Endothelial cell of umbilical vein (primary cell): ENCODE measurements around the gene AADACL4. TPM values are rescaled to one million over a fixed set of nuclear protein-coding genes. Genes with fewer than 3 reads are reported as not detected.

Experiments used
- BruUV-seq: library from RNA; stranded (reverse); fragments of 400-500 nt; replicated peaks from 2 replicates; lab custom pipeline; 2021; lab: Mats Ljungman, UMichigan
- CTCF ChIA-PET: fragments of 300-600, 350-600 bp; sonication (Branson Sonifier 250); formaldehyde crosslinking; loops from one replicate; lab custom pipeline; 2021; ENCODE audit warnings: antibody characterized with exemption, inconsistent platforms; lab: Charles Lee
- POLR2A ChIA-PET: fragments of 300-600, 350-600 bp; sonication (Branson Sonifier 250); formaldehyde crosslinking; loops from one replicate; lab custom pipeline; 2021; ENCODE audit warnings: antibody characterized with exemption, inconsistent platforms; lab: Charles Lee
- DNase-seq: peaks from one replicate; pipeline ENCODE4 v3.0.0-alpha.2; 2011; ENCODE audit warnings: low read depth, low spot score
- FAIRE-seq: peaks from 2 replicates; lab custom pipeline; 2011; peaks lifted over from hg19 to GRCh38; lab: Jason Lieb, UNC
- H2AFZ ChIP-seq: 2 replicates; pipeline ENCODE4 v1.6.0; 2012; ENCODE audit warnings: low read depth, low read length, control low read depth, inconsistent platforms
- H3K27ac ChIP-seq: 2 replicates; pipeline ENCODE4 v1.5.1; 2011; ENCODE audit warnings: low read depth, mild to moderate bottlenecking, control low read depth, low read length, moderate library complexity; ENCODE audit not compliant: insufficient read depth
- H3K27me3 ChIP-seq, 2 experiments: 2 replicates each; pipeline versions ENCODE4 v1.6.0 to v1.6.1; 2011; ENCODE audit warnings: low read length in 2 of 2, mixed read lengths in 1 of 2; ENCODE audit not compliant: control insufficient read depth in 2 of 2, insufficient read depth in 2 of 2
- H3K36me3 ChIP-seq, 2 experiments: 2 replicates in 1 of 2; 3 replicates in 1 of 2; pipeline ENCODE4 v1.5.1; 2011; ENCODE audit warnings: low read length in 2 of 2, mild to moderate bottlenecking in 1 of 2, moderate library complexity in 1 of 2; ENCODE audit not compliant: control insufficient read depth in 2 of 2, insufficient read depth in 2 of 2; ENCODE audit errors: extremely low read depth in 1 of 2
- H3K4me1 ChIP-seq: 3 replicates; pipeline ENCODE4 v1.5.1; 2011; ENCODE audit warnings: mild to moderate bottlenecking, low read length; ENCODE audit not compliant: control insufficient read depth, insufficient read depth; ENCODE audit errors: extremely low read depth
- H3K4me2 ChIP-seq: 2 replicates; pipeline ENCODE4 v1.6.1; 2011; ENCODE audit warnings: low read length, control low read depth, mixed read lengths; ENCODE audit not compliant: insufficient read depth
- H3K4me3 ChIP-seq, 3 experiments: fragments of 200-600 bp in 1 of 3; sonication (generic), shearing (Covaris generic) in 1 of 3; replicated peaks in 1 of 3; 2 replicates each; pipeline ENCODE4 v1.5.1; 2011 to 2016; ENCODE audit warnings: control low read depth in 3 of 3, low read length in 3 of 3, mild to moderate bottlenecking in 2 of 3, inconsistent platforms in 1 of 3, low read depth in 1 of 3, moderate library complexity in 1 of 3; ENCODE audit not compliant: insufficient read depth in 1 of 3
- H3K79me2 ChIP-seq: 2 replicates; pipeline ENCODE4 v1.6.0; 2012; ENCODE audit warnings: low read length, inconsistent platforms; ENCODE audit not compliant: control insufficient read depth, insufficient read depth
- H3K9ac ChIP-seq: replicated peaks from 2 replicates; pipeline ENCODE3; 2011; ENCODE audit warnings: low read length, control low read depth; ENCODE audit not compliant: insufficient read depth; ENCODE audit errors: extremely low read depth
- H3K9me1 ChIP-seq: replicated peaks from 3 replicates; pipeline ENCODE4 v1.6.0; 2011; ENCODE audit warnings: mild to moderate bottlenecking, low read length; ENCODE audit not compliant: control insufficient read depth, insufficient read depth; ENCODE audit errors: extremely low read depth
- H3K9me3 ChIP-seq: replicated peaks from 2 replicates; pipeline ENCODE4 v1.5.1; 2012; ENCODE audit warnings: low read length, inconsistent platforms; ENCODE audit not compliant: control insufficient read depth, insufficient read depth
- H4K20me1 ChIP-seq: replicated peaks from 2 replicates; pipeline ENCODE3; 2011; ENCODE audit warnings: mild to moderate bottlenecking, low read length; ENCODE audit not compliant: control insufficient read depth, insufficient read depth; ENCODE audit errors: extremely low read depth
- CTCF ChIP-seq, 2 donors: IDR thresholded peaks; 1 replicate in 1 of 2; 2 replicates in 1 of 2; pipeline ENCODE4 v1.5.1; 2011; ENCODE audit warnings: low read length in 2 of 2, mild to moderate bottlenecking in 2 of 2, moderate library complexity in 2 of 2, control low read depth in 1 of 2, inconsistent platforms in 1 of 2, low read depth in 1 of 2; ENCODE audit not compliant: insufficient read depth in 1 of 2; ENCODE audit errors: extremely low read depth in 1 of 2
- EZH2 ChIP-seq: IDR thresholded peaks from 2 replicates; pipeline ENCODE4 v1.6.1; 2012; ENCODE audit warnings: borderline replicate concordance, low read depth, mild to moderate bottlenecking, moderate library complexity, low read length, inconsistent platforms; ENCODE audit not compliant: severe bottlenecking
- FOS ChIP-seq: IDR thresholded peaks from 2 replicates; pipeline ENCODE4 v1.6.1; 2011; ENCODE audit warnings: mild to moderate bottlenecking, low read length, moderate library complexity, borderline replicate concordance; ENCODE audit not compliant: insufficient read depth
- GATA2 ChIP-seq: IDR thresholded peaks from 2 replicates; pipeline ENCODE4 v1.7.0; 2011; ENCODE audit warnings: low read depth, mild to moderate bottlenecking, moderate library complexity, mixed read lengths, low read length; ENCODE audit not compliant: insufficient read length, insufficient read depth
- JUN ChIP-seq: IDR thresholded peaks from 2 replicates; pipeline ENCODE4 v1.6.1; 2011; ENCODE audit warnings: borderline replicate concordance, low read depth; ENCODE audit not compliant: insufficient read length, insufficient read depth
- MAX ChIP-seq: IDR thresholded peaks from 2 replicates; pipeline ENCODE4 v1.6.1; 2011; ENCODE audit not compliant: insufficient read depth, insufficient read length
- MYC ChIP-seq: IDR thresholded peaks from one replicate; pipeline ENCODE4 v1.6.1; 2011; ENCODE audit warnings: mild to moderate bottlenecking, low read depth, low read length
- POLR2A ChIP-seq: IDR thresholded peaks from 2 replicates; pipeline ENCODE4 v1.6.1; 2012; ENCODE audit warnings: low read depth, mild to moderate bottlenecking, control low read depth, low read length
- POLR2AphosphoS5 ChIP-seq: IDR thresholded peaks from 2 replicates; pipeline ENCODE4 v1.6.1; 2012; ENCODE audit warnings: low read depth, mild to moderate bottlenecking, control low read depth, low read length, moderate library complexity; ENCODE audit not compliant: insufficient read depth
- dilution Hi-C: fragments of 300-500 bp; cut with MboI; formaldehyde crosslinking; loops from one replicate; pipeline ENCODE4 v1.15.0; 2019; ENCODE audit warnings: low sequenced_read_pairs; ENCODE audit not compliant: extremely low pct_ligation_motif_present
- intact Hi-C: fragments of 100-400 bp; cut with micrococcal nuclease; formaldehyde crosslinking; loops from one replicate; pipeline ENCODE4 v1.10.0; 2022
- polyA plus RNA-seq, 4 experiments: library from polyadenylated mRNA; depleted of rRNA in 3 of 4; stranded (reverse) in 3 of 4; unstranded in 1 of 4; fragments of >200 nt; gene quantifications; 2 replicates each; pipeline versions ENCODE4 v1.2.1 to v1.2.3, GENCODE V29; 2011 to 2012; ENCODE audit warnings: missing spikeins in 1 of 4
- total RNA-seq: library from RNA; stranded (reverse); gene quantifications from 2 replicates; pipeline ENCODE4 v1.2.3, GENCODE V29; 2021

AADACL4 gene
- total and polyA plus RNA-seq, 2 donors (not counting 3 experiments of a cell fraction or from before 2014, with no cell fraction given) = not detected

- DNase-seq = no peak
- Histone ChIP-seq H3K4me3 (no peak overlapping the region), H4K20me1 (no peaks in the 10 kb centered on the region), H3K4me1 (no peaks in the 10 kb centered on the region), H3K27me3 (no peaks in the 10 kb centered on the region), H3K9me3 (no peaks in the 10 kb centered on the region), H3K9ac (no peak overlapping the region), H3K27ac (no peak overlapping the region), H3K4me2 (no peak overlapping the region), H3K36me3 (no peaks in the 10 kb centered on the region), H3K9me1 (no peaks in the 10 kb centered on the region), H2AFZ (no peak overlapping the region), H3K79me2 (no peaks in the 10 kb centered on the region)
- ChIA-PET CTCF (no interaction called here), POLR2A (no interaction called here)
- no TSS peak for BruUV-seq
- dilution Hi-C loops = no loop called here
- no peak for FAIRE-seq
- TF ChIP-seq CTCF (IDR thresholded peaks at IDR 0.05; ENCODE audit: extremely low read depth in 1 of 2, insufficient read depth in 1 of 2, low read depth in 1 of 2, low read length in 2 of 2) (no peak), EZH2 (no peak), MAX (no peak), GATA2 (no peak), JUN (no peak), MYC (no peak), FOS (no peak), POLR2AphosphoS5 (no peak), POLR2A (no peak)
- intact Hi-C loops = no loop called here
These were observed 10.8 kb downstream of the AADACL4 start for GRCh38 chr1:12654657-12655056.
